ENCODE results near the gene SLAMF9. TPM values are rescaled to one million over a fixed set of nuclear protein-coding genes. Genes with fewer than 3 reads are reported as not detected.

Gene SLAMF9
- total RNA-seq, 1 experiment from 2014 or later, result not detected

GRCh38 chr1:159914252-159915018 lies 39.6 kb downstream of the SLAMF9 start:
- no peak overlapping the region for H2BK20ac ChIP-seq (ENCODE audit: low read depth, low read length, poor library complexity, severe bottlenecking)
- Mint-ChIP-seq H3K27ac (peak overlapping the region; percentile 7 to 40 (median 11); a peak in 5 of 7 replicates), H3K9me3 (no peaks in the 10 kb centered on the region; a peak in 1 of 5 replicates), H3K4me1 (peaks cover 67 to 69% of the 10 kb centered on the region in 2 experiments), H3K27me3 (ENCODE audit: low read depth) (no peaks in the 10 kb centered on the region), H3K4me3 (peak overlapping the region in 1 of 2 experiments; percentile 29; a peak in 2 of 5 replicates), H3K36me3 (ENCODE audit: insufficient read depth in 1 of 3, low read depth in 3 of 3) (peaks cover 0 to 21% (median 11%) of the 10 kb centered on the region in 3 experiments; a peak in 5 of 7 replicates)
- H4K8ac ChIP-seq (replicated peaks; ENCODE audit: insufficient read length, low read depth, low read length), result no peak overlapping the region
- no peak overlapping the region for H3T11ph ChIP-seq (ENCODE audit: low read length)
- no peak overlapping the region for H2BK120ac ChIP-seq (ENCODE audit: low read depth, low read length, poor library complexity, severe bottlenecking)
- no peak overlapping the region for H3K23ac ChIP-seq (ENCODE audit: insufficient read length, low read depth, low read length)
- H2AFZ ChIP-seq (ENCODE audit: low read length), result no peak overlapping the region
- no peaks in the 10 kb centered on the region for H3K79me1 ChIP-seq (ENCODE audit: insufficient read depth, low read depth, low read length, poor library complexity, severe bottlenecking)
- no peak overlapping the region for H3K18ac ChIP-seq (ENCODE audit: insufficient read length, low read depth, low read length)
- no peak overlapping the region; the same call in 1 of the 2 replicates for H3K4ac ChIP-seq (ENCODE audit: low read depth, low read length)
- no peak overlapping the region for H2BK5ac ChIP-seq (ENCODE audit: insufficient read length, low read length)
- no peaks in the 10 kb centered on the region for H3K9me3 ChIP-seq (ENCODE audit: control insufficient read depth, low read depth, low read length)
- H3K56ac ChIP-seq (ENCODE audit: insufficient read length, low read depth, low read length), result no peak overlapping the region
- no peaks in the 10 kb centered on the region for H4K20me1 ChIP-seq (ENCODE audit: control insufficient read depth, insufficient read depth, insufficient read length)
- H3K9ac ChIP-seq (ENCODE audit: extremely low read depth, insufficient read length, low read length), result no peak overlapping the region
- no peak for DNase-seq
- H2BK12ac ChIP-seq (ENCODE audit: insufficient read length, low read depth, low read length), result no peak overlapping the region
- no peak overlapping the region for H4K5ac ChIP-seq (ENCODE audit: insufficient read length, low read depth, low read length)
- H3K79me2 ChIP-seq (ENCODE audit: insufficient read depth, low read length), result no peaks in the 10 kb centered on the region
- peaks cover 32% of the 10 kb centered on the region; the same call in 1 of the 2 replicates for H3K4me1 ChIP-seq (ENCODE audit: insufficient read depth, low read length)
- H3K14ac ChIP-seq (ENCODE audit: insufficient read depth, low read length), result no peak overlapping the region
- WGBS (ENCODE audit: extremely low coverage, insufficient read length, low lambda C conversion rate), result no CpG with 5 or more reads among the region's 10 CpGs
- no peaks in the 10 kb centered on the region for H3K23me2 ChIP-seq (ENCODE audit: insufficient read length, low read depth, low read length, poor library complexity, severe bottlenecking)
- no peak overlapping the region for H2AK5ac ChIP-seq (ENCODE audit: insufficient read length, low read length)
- H3K4me2 ChIP-seq (ENCODE audit: insufficient read depth, insufficient read length, low read length), result peak overlapping the region; percentile 27
- no peak for TF ChIP-seq CTCF (conservative IDR thresholded peaks at IDR 0.05)
- peak overlapping the region; percentile 12 for H3K27ac ChIP-seq (ENCODE audit: insufficient read length, low read depth, low read length)
- H3K27me3 ChIP-seq (ENCODE audit: insufficient read depth, low read length), result no peaks in the 10 kb centered on the region
- H2BK15ac ChIP-seq (ENCODE audit: low read depth, low read length), result no peak overlapping the region
- H4K91ac ChIP-seq (ENCODE audit: insufficient read length, low read depth, low read length), result no peak overlapping the region

Measured in H9 (cell line).